ENCODE data around the gene NUMB.

NUMB gene

GRCh38 chr14:73457041-73457923, 1.1 kb downstream of the NUMB start:
- Histone ChIP-seq H3K27ac (peak overlapping the region; percentile 84), H3K9ac (peak overlapping the region; percentile 92), H3K9me3 (no peaks in the 10 kb centered on the region), H3K27me3 (no peaks in the 10 kb centered on the region), H3K4me2 (peak overlapping the region; percentile 92), H3K4me3 (peak overlapping the region; percentile 98), H4K20me1 (peaks cover 49% of the 10 kb centered on the region), H3K4me1 (peaks cover 49% of the 10 kb centered on the region), H3K36me3 (no peaks in the 10 kb centered on the region)
- no peak for TF ChIP-seq Cebpa-rat (IDR thresholded peaks at IDR 0.05)

GRCh38 chr14:73455294-73455693, 3.1 kb downstream of the NUMB start:
- Histone ChIP-seq H4K20me1 (peaks cover 69% of the 10 kb centered on the region), H3K4me3 (no peak overlapping the region; the same call in 1 of the 2 replicates), H3K9me3 (no peaks in the 10 kb centered on the region), H3K9ac (no peak overlapping the region), H3K4me2 (peak overlapping the region; percentile 92), H3K27ac (peak overlapping the region; percentile 29), H3K4me1 (peaks cover 52% of the 10 kb centered on the region), H3K36me3 (peaks cover 11% of the 10 kb centered on the region; the same call in 1 of the 2 replicates), H3K27me3 (no peaks in the 10 kb centered on the region)
- TF ChIP-seq Cebpa-rat (IDR thresholded peaks at IDR 0.05), result no peak

GRCh38 chr14:73452341-73453186, 5.8 kb downstream of the NUMB start:
- H3K27me3 ChIP-seq, result no peaks in the 10 kb centered on the region
- no peak overlapping the region for H3K27ac ChIP-seq
- H3K4me1 ChIP-seq, result peaks cover 44% of the 10 kb centered on the region
- no peak overlapping the region for H3K4me3 ChIP-seq
- no peak overlapping the region for H3K9ac ChIP-seq
- no peaks in the 10 kb centered on the region for H3K9me3 ChIP-seq
- peak overlapping the region; percentile 33 for H3K4me2 ChIP-seq
- H3K36me3 ChIP-seq, result peaks cover 13% of the 10 kb centered on the region; the same call in 1 of the 2 replicates
- TF ChIP-seq Cebpa-rat (IDR thresholded peaks at IDR 0.05), result no peak
- H4K20me1 ChIP-seq, result peaks cover 87% of the 10 kb centered on the region

GRCh38 chr14:73443758-73444157, 14.6 kb downstream of the NUMB start:
- no peak overlapping the region for H3K9ac ChIP-seq
- no peaks in the 10 kb centered on the region for H3K9me3 ChIP-seq
- H3K27me3 ChIP-seq, result no peaks in the 10 kb centered on the region
- H3K27ac ChIP-seq, result no peak overlapping the region
- H3K4me1 ChIP-seq, result peaks cover 9% of the 10 kb centered on the region; the same call in 1 of the 2 replicates
- 0 out of 2 replicates have a peak, but pooled peaks cover 3% of the 10 kb centered on the region for H3K36me3 ChIP-seq
- peaks cover 84% of the 10 kb centered on the region for H4K20me1 ChIP-seq
- no peak overlapping the region for H3K4me2 ChIP-seq
- no peak overlapping the region for H3K4me3 ChIP-seq
- no peak for TF ChIP-seq Cebpa-rat (IDR thresholded peaks at IDR 0.05)

GRCh38 chr14:73441286-73441685, 17.1 kb downstream of the NUMB start:
- Histone ChIP-seq H3K4me2 (no peak overlapping the region), H3K4me3 (no peak overlapping the region), H4K20me1 (peaks cover 84% of the 10 kb centered on the region), H3K9me3 (no peaks in the 10 kb centered on the region), H3K9ac (no peak overlapping the region), H3K4me1 (peaks cover 9% of the 10 kb centered on the region; the same call in 1 of the 2 replicates), H3K36me3 (0 out of 2 replicates have a peak, but pooled peaks cover 3% of the 10 kb centered on the region), H3K27ac (no peak overlapping the region), H3K27me3 (no peaks in the 10 kb centered on the region)
- no peak for TF ChIP-seq Cebpa-rat (IDR thresholded peaks at IDR 0.05)

GRCh38 chr14:73438993-73439392, 19.4 kb downstream of the NUMB start:
- H3K9me3 ChIP-seq, result no peaks in the 10 kb centered on the region
- no peak overlapping the region for H3K4me2 ChIP-seq
- peaks cover 70% of the 10 kb centered on the region for H4K20me1 ChIP-seq
- H3K9ac ChIP-seq, result no peak overlapping the region
- no peak overlapping the region for H3K27ac ChIP-seq
- no peaks in the 10 kb centered on the region for H3K27me3 ChIP-seq
- no peak for TF ChIP-seq Cebpa-rat (IDR thresholded peaks at IDR 0.05)
- H3K4me3 ChIP-seq, result no peak overlapping the region
- peaks cover 9% of the 10 kb centered on the region; the same call in 1 of the 2 replicates for H3K4me1 ChIP-seq
- H3K36me3 ChIP-seq, result 0 out of 2 replicates have a peak, but pooled peaks cover 3% of the 10 kb centered on the region

- H3K27ac ChIP-seq, result no peak overlapping the region
- H3K9me3 ChIP-seq, result no peaks in the 10 kb centered on the region
- H3K4me3 ChIP-seq, result no peak overlapping the region
- H3K9ac ChIP-seq, result no peak overlapping the region
- H3K4me1 ChIP-seq, result peaks cover 9% of the 10 kb centered on the region; the same call in 1 of the 2 replicates
- peaks cover 70% of the 10 kb centered on the region for H4K20me1 ChIP-seq
- H3K36me3 ChIP-seq, result no peaks in the 10 kb centered on the region
- H3K27me3 ChIP-seq, result no peaks in the 10 kb centered on the region
- H3K4me2 ChIP-seq, result no peak overlapping the region
- no peak for TF ChIP-seq Cebpa-rat (IDR thresholded peaks at IDR 0.05)
Observed at GRCh38 chr14:73437206-73437605, 21.1 kb downstream of the NUMB start.

GRCh38 chr14:73432124-73432523, 26.2 kb downstream of the NUMB start:
- no peak overlapping the region for H3K4me3 ChIP-seq

GRCh38 chr14:73428353-73428824, 30.0 kb downstream of the NUMB start:
- no peak for TF ChIP-seq Cebpa-rat (IDR thresholded peaks at IDR 0.05)
- Histone ChIP-seq H3K4me3 (no peak overlapping the region), H3K4me1 (peaks cover 21% of the 10 kb centered on the region), H3K4me2 (no peak overlapping the region), H3K27ac (no peak overlapping the region), H3K36me3 (peaks cover 4% of the 10 kb centered on the region; the same call in 1 of the 2 replicates), H3K9ac (no peak overlapping the region), H4K20me1 (peaks cover 66% of the 10 kb centered on the region), H3K27me3 (no peaks in the 10 kb centered on the region), H3K9me3 (no peaks in the 10 kb centered on the region)

More at GRCh38 chr14:73432124-73432523, 26.2 kb downstream of the NUMB start:
- Histone ChIP-seq H3K27ac (no peak overlapping the region), H3K4me1 (peaks cover 5% of the 10 kb centered on the region; the same call in 1 of the 2 replicates), H3K9ac (no peak overlapping the region), H3K4me2 (no peak overlapping the region), H3K36me3 (no peaks in the 10 kb centered on the region), H3K9me3 (no peaks in the 10 kb centered on the region), H4K20me1 (peaks cover 68% of the 10 kb centered on the region), H3K27me3 (no peaks in the 10 kb centered on the region)
- TF ChIP-seq Cebpa-rat (IDR thresholded peaks at IDR 0.05), result no peak

Data from BLaER1 (cell line).